ENCODE results near the gene KRT33A. TPM values are rescaled to one million over a fixed set of nuclear protein-coding genes. Genes with fewer than 3 reads are reported as not detected.

Gene KRT33A
- total RNA-seq, 2 experiments from 2014 or later: not detected

- POLR2A ChIA-PET: interaction anchor here (1.2 kb wide), 1 partner anchor 69 kb away, joined by 6 read pairs; the partner anchor contains the start of gene KRTAP16-1
Measured at GRCh38 chr17:41377546-41377945, 26.9 kb upstream of the KRT33A start.

DNA sequence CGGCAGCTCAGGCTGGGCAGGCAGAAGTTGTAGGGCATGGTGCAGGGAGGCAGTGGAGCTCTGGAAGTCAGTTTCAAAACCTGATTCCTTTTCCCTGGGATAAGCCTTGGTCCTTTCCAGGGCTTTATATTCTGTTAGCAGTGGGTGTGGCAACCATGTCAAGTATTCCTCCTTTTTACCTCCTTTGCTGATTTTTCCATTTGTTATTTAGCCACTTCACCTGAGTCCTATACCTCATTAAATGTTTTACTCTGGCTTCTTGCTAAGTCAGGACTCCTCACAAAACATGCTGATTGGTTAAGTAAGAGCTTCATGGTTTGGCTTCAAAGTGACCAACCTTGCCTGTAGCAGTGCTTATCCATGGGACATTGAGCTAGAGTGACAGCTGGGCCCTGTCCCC lies 19.1 kb upstream of the KRT33A start, which contains the start of gene KRT33B:
TSS of gene KRT33B (minus strand) at position 101 of the 400 bp plus-strand sequence. CDS start at position 38, 63 bp downstream.
- peaks cover 4% of the 10 kb centered on the region for H3K9me3 Mint-ChIP-seq
- no peaks in the 10 kb centered on the region for H3K27me3 ChIP-seq (ENCODE audit: control insufficient read depth in 1 of 2, insufficient read depth in 2 of 2, low read length in 2 of 2)
- H3K27ac ChIP-seq (ENCODE audit: low read depth in 1 of 2, low read length in 2 of 2): no peak within 1 kb of the TSS
- intact Hi-C loops (cut with DNase I, micrococcal nuclease): loop anchor here (1.0 kb wide), 1 partner anchor 20 kb away; no protein-coding TSS in a partner anchor
- peaks cover 2% of the 10 kb centered on the region for H3K4me1 ChIP-seq (ENCODE audit: insufficient read depth, low read length)
- H3K4me3 ChIP-seq (ENCODE audit: low read length): no peak within 1 kb of the TSS
- CTCF ChIA-PET: no interaction called here
- DNase-seq (no peak), ATAC-seq (ENCODE audit: poor library complexity) (no peak)
- POLR2A ChIA-PET: interaction anchor here (0.8 kb wide), 1 partner anchor 28 kb away, joined by 5 read pairs; no protein-coding TSS in a partner anchor
- H3K27ac Mint-ChIP-seq: peak within 1 kb of the TSS; percentile 7
- no peak within 1 kb of the TSS for H3K4me3 Mint-ChIP-seq
- TF ChIP-seq CTCF (IDR thresholded peaks at IDR 0.05): no peak
- no peaks in the 10 kb centered on the region for H3K36me3 Mint-ChIP-seq (ENCODE audit: low read depth)
- no peaks in the 10 kb centered on the region for H3K27me3 Mint-ChIP-seq
- no peaks in the 10 kb centered on the region for H3K9me3 ChIP-seq (ENCODE audit: control insufficient read depth in 1 of 2, insufficient read depth in 1 of 2, low read length in 2 of 2)
- no peaks in the 10 kb centered on the region for H3K36me3 ChIP-seq (ENCODE audit: insufficient read depth, low read length)
- peaks cover 9% of the 10 kb centered on the region for H3K4me1 Mint-ChIP-seq (ENCODE audit: low read depth)

More at GRCh38 chr17:41377546-41377945, 26.9 kb upstream of the KRT33A start:
- CTCF ChIA-PET: no interaction called here
- H3K27me3 ChIP-seq (ENCODE audit: control insufficient read depth in 1 of 2, insufficient read depth in 2 of 2, low read length in 2 of 2): no peaks in the 10 kb centered on the region
- peaks cover 4% of the 10 kb centered on the region for H3K4me1 ChIP-seq (ENCODE audit: insufficient read depth, low read length)
- peaks cover 7% of the 10 kb centered on the region for H3K9me3 Mint-ChIP-seq
- no peak overlapping the region for H3K4me3 Mint-ChIP-seq
- TF ChIP-seq CTCF (IDR thresholded peaks at IDR 0.05): no peak
- peaks cover 0 to 5% of the 10 kb centered on the region in 2 experiments for H3K9me3 ChIP-seq (ENCODE audit: control insufficient read depth in 1 of 2, insufficient read depth in 1 of 2, low read length in 2 of 2)
- no peaks in the 10 kb centered on the region for H3K36me3 ChIP-seq (ENCODE audit: insufficient read depth, low read length)
- H3K27me3 Mint-ChIP-seq: no peaks in the 10 kb centered on the region
- H3K4me3 ChIP-seq (ENCODE audit: low read length): no peak overlapping the region
- no peak for ATAC-seq (ENCODE audit: poor library complexity)
- H3K4me1 Mint-ChIP-seq (ENCODE audit: low read depth): peaks cover 27% of the 10 kb centered on the region
- DNase-seq: no peak
- no peak overlapping the region for H3K27ac ChIP-seq (ENCODE audit: low read depth in 1 of 2, low read length in 2 of 2)
- no peaks in the 10 kb centered on the region for H3K36me3 Mint-ChIP-seq (ENCODE audit: low read depth)
- no peak overlapping the region for H3K27ac Mint-ChIP-seq
- intact Hi-C loops (cut with DNase I, micrococcal nuclease): loop anchor here in 1 of 2 experiments (5.0 kb wide), 1 partner anchor 40 kb away; no protein-coding TSS in a partner anchor

DNA sequence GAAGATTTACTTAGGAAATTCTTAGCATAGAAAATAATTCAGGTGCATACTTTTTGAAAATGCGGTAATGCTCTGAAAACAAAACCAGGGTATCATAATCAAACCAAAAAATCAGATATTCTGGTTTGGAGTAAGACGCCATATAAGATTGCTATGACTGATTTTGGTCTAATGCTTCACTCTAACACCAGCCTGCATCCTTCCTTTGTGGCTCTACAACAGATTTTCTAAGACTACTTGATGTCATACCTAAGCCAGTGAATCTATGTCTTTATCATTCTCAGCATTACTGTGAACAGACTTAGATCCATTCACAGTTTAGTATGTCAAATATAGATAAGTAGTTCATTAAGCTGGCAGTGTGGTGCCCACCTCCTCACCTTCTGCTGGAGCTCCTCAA lies 18.4 kb upstream of the KRT33A start:
- Histone ChIP-seq H3K4me3 (ENCODE audit: low read length) (no peak overlapping the region), H3K27ac (ENCODE audit: low read depth in 1 of 2, low read length in 2 of 2) (no peak overlapping the region), H3K4me1 (ENCODE audit: insufficient read depth, low read length) (peaks cover 2% of the 10 kb centered on the region), H3K36me3 (ENCODE audit: insufficient read depth, low read length) (no peaks in the 10 kb centered on the region), H3K27me3 (ENCODE audit: control insufficient read depth in 1 of 2, insufficient read depth in 2 of 2, low read length in 2 of 2) (no peaks in the 10 kb centered on the region), H3K9me3 (ENCODE audit: control insufficient read depth in 1 of 2, insufficient read depth in 1 of 2, low read length in 2 of 2) (no peaks in the 10 kb centered on the region)
- TF ChIP-seq CTCF (IDR thresholded peaks at IDR 0.05): no peak
- CTCF ChIA-PET: interaction anchor here (1.4 kb wide), 1 partner anchor 46 kb away, joined by 3 read pairs; no protein-coding TSS in a partner anchor
- Mint-ChIP-seq H3K36me3 (ENCODE audit: low read depth) (no peaks in the 10 kb centered on the region), H3K27ac (no peak overlapping the region), H3K4me3 (no peak overlapping the region), H3K27me3 (no peaks in the 10 kb centered on the region), H3K9me3 (no peaks in the 10 kb centered on the region), H3K4me1 (ENCODE audit: low read depth) (peaks cover 9% of the 10 kb centered on the region)
- ATAC-seq (ENCODE audit: poor library complexity) (no peak), DNase-seq (no peak)
- intact Hi-C loops (cut with DNase I, micrococcal nuclease): no loop called here
- POLR2A ChIA-PET: no interaction called here

All from CD4-positive, alpha-beta T cell (primary cell).